ENCODE data around the gene BPTF.
"Not testable (repeated sequence)": the region's sequence is repeated elsewhere in the genome, so short reads cannot be mapped to it uniquely, and the experiment has no call there.

Gene BPTF

GRCh38 chr17:67950945-67951344 lies 125.6 kb downstream of the BPTF start:
- no peak for DNase-seq (ENCODE audit: extremely low spot score)

GRCh38 chr17:67959510-67959909 lies 134.2 kb downstream of the BPTF start:
- TF ChIP-seq CTCF (IDR thresholded peaks at IDR 0.05; ENCODE audit: control extremely low read depth, extremely low read depth, low read depth, missing control alignments), result no peak
- POLR2A ChIA-PET, result no interaction called here

More at GRCh38 chr17:67950945-67951344, 125.6 kb downstream of the BPTF start:
- ChIA-PET CTCF (no interaction called here), POLR2A (no interaction called here)
- no peak for TF ChIP-seq CTCF (IDR thresholded peaks at IDR 0.05; ENCODE audit: control extremely low read depth, extremely low read depth, low read depth, missing control alignments)

GRCh38 chr17:67960276-67960675 lies 135.0 kb downstream of the BPTF start:
- CTCF ChIA-PET, result interaction anchor here (0.9 to 2.5 kb wide), 4 partner anchors 12 to 160 kb away, joined by 3 to 13 read pairs (median 8); no protein-coding TSS in a partner anchor
- DNase-seq (ENCODE audit: extremely low spot score); POLR2A ChIA-PET: not testable (repeated sequence)

More at GRCh38 chr17:67959510-67959909, 134.2 kb downstream of the BPTF start:
- CTCF ChIA-PET, result interaction anchor here (0.9 to 2.5 kb wide), 5 partner anchors 12 to 506 kb away, joined by 3 to 13 read pairs (median 3); no protein-coding TSS in a partner anchor
- no peak for DNase-seq (ENCODE audit: extremely low spot score)

GRCh38 chr17:67962156-67962555 lies 136.9 kb downstream of the BPTF start:
- POLR2A ChIA-PET; DNase-seq (ENCODE audit: extremely low spot score): not testable (repeated sequence)
- CTCF ChIA-PET, result interaction anchor here (1.0 kb wide), 1 partner anchor 19 kb away, joined by 3 read pairs; no protein-coding TSS in a partner anchor

GRCh38 chr17:67963145-67963572 lies 137.9 kb downstream of the BPTF start:
- DNase-seq (ENCODE audit: extremely low spot score), result peak; percentile 38
- POLR2A ChIA-PET, result not testable (repeated sequence)
- CTCF ChIA-PET, result interaction anchor here (0.6 to 1.7 kb wide), 11 partner anchors 11 to 499 kb away, joined by 3 to 6 read pairs (median 3); no protein-coding TSS in a partner anchor
- TF ChIP-seq CTCF (IDR thresholded peaks at IDR 0.05; ENCODE audit: control extremely low read depth, extremely low read depth, low read depth, missing control alignments), result peak; percentile 70

GRCh38 chr17:67970783-67971182 lies 145.5 kb downstream of the BPTF start:
- TF ChIP-seq CTCF (IDR thresholded peaks at IDR 0.05; ENCODE audit: control extremely low read depth, extremely low read depth, low read depth, missing control alignments), result no peak
- DNase-seq (ENCODE audit: extremely low spot score), result no peak
- CTCF ChIA-PET, result interaction anchor here (0.6 kb wide), 1 partner anchor 72 kb away, joined by 3 read pairs; no protein-coding TSS in a partner anchor
- POLR2A ChIA-PET, result no interaction called here

- POLR2A ChIA-PET, result interaction anchor here (0.6 kb wide), 1 partner anchor 12 kb away, joined by 3 read pairs; no protein-coding TSS in a partner anchor
- TF ChIP-seq CTCF (IDR thresholded peaks at IDR 0.05; ENCODE audit: control extremely low read depth, extremely low read depth, low read depth, missing control alignments), result no peak
- CTCF ChIA-PET, result interaction anchor here (1.0 kb wide), 2 partner anchors 19 to 26 kb away, joined by 3 read pairs; no protein-coding TSS in a partner anchor
- no peak for DNase-seq (ENCODE audit: extremely low spot score)
These were observed 148.9 kb downstream of the BPTF start for GRCh38 chr17:67974185-67974584.
